ENCODE data around the gene INTU. TPM values are rescaled to one million over a fixed set of nuclear protein-coding genes. Genes with fewer than 3 reads are reported as not detected.
A peak's percentile ranks its signal among the peaks of the same experiment; 100 is the strongest.
"Not testable (repeated sequence)": the region's sequence is repeated elsewhere in the genome, so short reads cannot be mapped to it uniquely, and the experiment has no call there.

The INTU gene
- polyA plus RNA-seq (2013, experiment 1 of 2; ENCODE audit: insufficient read length) = 11.2 TPM
- polyA plus RNA-seq (2013, experiment 2 of 2; ENCODE audit: insufficient read length) = 11.7 TPM

DNA sequence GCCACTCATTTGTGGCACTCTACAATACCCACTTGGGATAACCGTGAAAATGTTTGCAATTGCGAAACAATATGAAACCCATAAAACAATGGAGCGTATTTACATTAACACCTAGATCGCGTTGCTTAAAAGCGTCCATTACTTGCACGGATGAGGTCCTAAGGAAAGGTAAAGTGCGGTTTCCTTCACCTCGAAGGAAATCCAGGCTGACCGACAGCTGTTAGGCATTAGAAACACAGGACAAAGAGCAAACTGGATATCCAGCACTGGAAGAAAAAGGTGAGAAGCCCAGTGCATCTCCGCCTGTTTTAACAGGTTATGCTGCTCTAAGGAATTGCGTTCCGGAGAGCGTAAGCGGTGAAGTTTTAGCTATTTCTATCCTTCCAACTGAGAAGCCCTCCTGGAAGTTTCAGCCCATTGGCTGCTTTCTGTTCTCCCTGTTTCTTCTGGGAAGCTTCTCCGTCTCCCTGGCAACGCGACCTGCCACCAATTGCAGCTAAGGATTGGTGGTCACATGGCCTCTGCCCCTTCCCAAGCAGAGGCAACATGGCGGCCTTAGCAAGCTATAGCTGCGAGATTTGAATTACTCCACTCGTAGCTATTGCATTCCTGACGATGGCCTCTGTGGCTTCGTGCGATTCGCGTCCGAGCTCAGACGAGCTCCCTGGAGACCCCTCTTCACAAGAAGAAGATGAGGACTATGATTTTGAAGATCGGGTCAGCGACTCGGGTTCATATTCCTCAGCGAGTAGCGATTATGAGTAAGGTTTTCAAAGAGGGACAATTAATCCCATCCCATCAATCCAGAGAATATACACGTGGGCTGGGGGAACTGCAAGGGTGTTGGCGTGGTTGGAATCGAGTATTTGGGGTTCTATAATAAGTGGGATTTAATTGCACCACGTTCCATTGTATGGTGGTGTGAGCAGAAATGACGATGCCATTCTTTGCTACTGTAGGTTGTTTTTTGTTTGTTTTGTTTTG is at the start of gene INTU:
TSS of gene INTU (plus strand) at position 538 of the 984 bp plus-strand sequence. CDS start at position 616, 78 bp downstream.
- DNase-seq = peak; percentile 97

DNA sequence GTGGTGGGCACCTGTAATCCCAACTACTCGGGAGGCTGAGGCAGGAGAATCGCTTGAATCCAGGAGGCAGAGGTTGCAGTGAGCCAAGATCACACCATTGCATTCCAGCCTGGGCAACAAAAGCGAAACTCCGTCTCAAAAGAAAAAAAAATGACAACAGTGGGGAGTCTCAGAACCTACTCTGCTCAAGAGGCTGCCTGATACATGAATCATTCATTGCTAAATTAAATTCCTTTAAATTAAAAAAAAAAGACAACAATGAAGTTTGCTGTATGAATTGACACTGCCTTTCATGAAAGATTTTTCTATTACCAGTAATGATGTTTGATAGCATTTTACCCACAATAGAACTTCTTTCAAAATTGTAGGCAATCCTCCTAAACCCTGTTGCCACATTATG is 46.3 kb upstream of the INTU start:
- DNase-seq = peak; percentile 16

- peak; percentile 41 for DNase-seq
These were observed 45.7 kb upstream of the INTU start for GRCh38 chr4:127586922-127587571.

- not testable (repeated sequence) for DNase-seq
These were observed 43.6 kb upstream of the INTU start for GRCh38 chr4:127589153-127589552.

DNA sequence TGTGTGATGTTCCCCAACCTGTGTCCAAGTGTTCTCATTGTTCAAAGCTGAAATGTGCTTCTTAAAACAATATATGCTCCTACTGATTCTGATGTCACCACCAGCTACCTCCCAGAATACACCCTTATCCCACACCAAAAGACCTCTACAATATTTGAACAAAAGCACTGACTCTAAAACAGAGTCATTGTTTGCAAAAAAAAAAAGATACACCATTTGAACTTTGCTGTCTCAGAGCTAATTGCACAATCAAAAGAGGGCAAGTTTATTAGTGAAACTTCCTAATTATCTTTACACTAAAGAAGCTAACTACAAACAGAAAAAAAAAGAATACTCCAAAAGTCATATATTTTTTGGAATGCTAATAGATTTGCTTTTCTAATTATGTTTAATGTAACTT is 34.1 kb upstream of the INTU start:
- no peak for DNase-seq

DNA sequence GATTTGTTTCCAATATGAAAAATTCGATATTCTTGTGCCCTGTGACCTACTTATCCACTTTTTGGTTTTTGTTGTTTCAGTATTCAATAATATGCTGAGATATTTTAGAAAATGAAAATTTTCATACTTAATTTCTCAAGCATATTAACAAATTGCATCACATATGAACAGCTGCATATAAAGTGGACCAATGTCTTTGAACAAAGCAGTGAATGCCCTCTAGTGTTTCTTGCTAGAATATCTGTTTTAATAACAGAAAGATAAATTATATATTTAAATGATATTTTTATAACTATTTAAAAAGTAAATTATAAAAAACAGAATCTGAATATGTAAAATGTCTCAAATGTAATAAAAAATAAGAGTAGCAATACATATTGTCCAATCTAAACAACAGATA is 31.7 kb upstream of the INTU start:
- DNase-seq = no peak

- peak; percentile 27 for DNase-seq
These were observed 27.6 kb upstream of the INTU start for GRCh38 chr4:127604949-127605709.

GRCh38 chr4:127606823-127607222 is 25.9 kb upstream of the INTU start:
- no peak for DNase-seq

DNA sequence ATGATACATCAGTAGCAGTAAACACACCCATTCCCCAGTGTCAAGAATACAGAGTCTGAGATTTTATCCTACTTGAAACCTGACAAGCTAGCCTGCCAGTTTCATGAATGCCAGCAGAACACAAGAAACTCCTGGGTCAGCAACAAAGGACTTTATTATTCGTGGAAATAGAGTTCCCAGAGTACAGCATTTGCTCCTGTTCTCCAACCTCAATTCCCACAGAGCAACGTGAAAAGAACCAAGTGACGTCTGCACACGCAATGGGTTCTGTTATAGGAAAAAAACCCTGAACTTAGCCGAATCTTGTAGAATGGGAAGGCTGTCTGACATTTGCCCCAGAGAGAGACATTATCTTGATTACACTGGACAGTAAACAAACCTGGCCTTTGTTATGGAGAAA is 23.3 kb upstream of the INTU start:
- DNase-seq = no peak

DNA sequence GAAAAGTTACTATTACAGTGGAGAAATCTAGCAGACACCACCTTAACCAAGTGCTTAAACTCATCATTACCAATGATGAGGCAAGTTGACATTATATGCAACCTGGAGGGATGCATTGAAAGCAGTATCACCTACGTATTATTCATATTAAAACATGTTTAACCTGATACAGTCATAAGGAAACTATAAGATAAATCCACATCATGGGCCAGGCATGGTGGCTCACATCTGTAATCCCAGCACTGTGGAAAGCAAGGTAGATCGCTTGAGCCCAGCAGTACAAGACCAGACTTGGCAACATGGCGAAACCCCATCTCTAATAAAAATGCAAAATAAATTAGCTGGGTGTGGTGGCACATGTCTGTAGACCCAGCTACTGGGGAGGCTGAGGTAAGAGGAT is 22.3 kb upstream of the INTU start:
- no peak for DNase-seq

- no peak for DNase-seq
These were observed 15.9 kb upstream of the INTU start for GRCh38 chr4:127616898-127617297.

DNA sequence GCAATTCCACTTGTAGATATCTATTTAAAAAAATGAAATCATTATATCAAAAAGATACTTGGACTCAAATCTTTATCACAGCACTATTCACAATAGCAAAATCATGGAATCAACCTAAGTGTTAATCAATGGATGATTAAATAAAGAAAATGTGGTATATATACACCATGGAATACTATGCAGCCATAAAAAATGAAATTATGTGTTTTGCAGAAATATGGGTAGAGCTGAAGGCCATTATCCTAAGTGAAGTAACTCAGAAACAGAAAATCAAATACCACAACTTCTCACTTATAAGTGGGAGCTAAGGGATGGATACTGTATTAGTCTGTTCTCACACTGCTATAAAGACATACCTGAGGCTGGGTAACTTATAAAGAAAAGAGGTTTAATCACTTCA is 14.3 kb upstream of the INTU start:
- no peak for DNase-seq

DNA sequence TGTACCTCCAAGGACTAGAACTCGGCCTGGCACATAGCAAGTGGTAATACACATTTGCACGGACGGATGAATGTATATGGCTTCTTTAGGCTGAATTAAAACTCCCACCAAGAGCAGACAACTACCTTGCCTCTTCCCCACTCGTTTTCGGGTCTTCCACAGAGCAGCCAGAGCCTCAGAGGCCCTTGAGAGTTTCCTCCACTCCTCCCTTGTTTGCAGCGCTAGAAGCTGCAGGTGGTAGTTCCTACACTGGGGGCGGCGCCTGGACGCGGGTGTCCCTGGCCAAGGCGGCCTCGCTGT is 10.2 kb upstream of the INTU start:
- DNase-seq = no peak

GRCh38 chr4:127622921-127623796 is 9.6 kb upstream of the INTU start:
- peak; percentile 48 for DNase-seq

GRCh38 chr4:127623797-127624083 is 9.0 kb upstream of the INTU start:
- DNase-seq = peak; percentile 26

DNA sequence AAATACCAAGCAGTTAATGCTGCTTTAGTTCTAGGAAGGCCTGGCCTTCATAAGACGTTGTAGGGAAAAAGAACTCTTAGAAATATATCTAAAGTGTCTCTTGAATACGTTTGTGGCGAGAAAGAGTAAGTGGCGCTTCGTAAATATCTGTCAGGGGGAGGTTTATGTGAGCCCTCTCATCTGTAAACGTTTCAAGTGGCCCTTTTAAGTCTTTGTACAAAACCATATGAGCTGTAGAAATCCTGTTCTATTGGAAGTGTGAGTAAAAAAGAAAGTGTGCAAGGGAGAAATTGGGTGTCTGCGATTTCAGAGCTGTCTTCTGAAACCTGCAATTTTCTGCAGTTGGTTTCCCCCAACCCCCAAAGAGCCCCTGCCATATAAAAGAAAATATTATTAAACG is 8.6 kb upstream of the INTU start:
- DNase-seq = no peak

DNA sequence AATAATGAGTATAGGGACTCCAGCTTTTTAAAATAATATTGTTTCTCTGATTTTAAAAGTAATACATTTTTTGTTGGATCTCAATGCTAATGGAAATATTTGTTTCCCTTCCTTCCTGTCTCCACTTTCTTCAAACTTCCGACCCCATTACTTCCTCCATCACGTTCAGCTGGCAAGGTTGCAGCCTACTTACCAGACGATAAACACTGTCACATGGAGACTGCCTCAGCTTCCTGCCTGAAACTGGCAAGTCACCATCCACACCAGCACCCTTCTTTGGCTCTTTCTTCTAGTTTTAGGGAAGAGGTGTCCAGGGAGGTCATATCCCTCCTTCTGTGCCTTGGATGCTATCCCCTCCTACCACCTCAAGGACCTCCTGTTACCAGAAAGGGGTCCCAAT is 3.4 kb upstream of the INTU start:
- no peak for DNase-seq

DNA sequence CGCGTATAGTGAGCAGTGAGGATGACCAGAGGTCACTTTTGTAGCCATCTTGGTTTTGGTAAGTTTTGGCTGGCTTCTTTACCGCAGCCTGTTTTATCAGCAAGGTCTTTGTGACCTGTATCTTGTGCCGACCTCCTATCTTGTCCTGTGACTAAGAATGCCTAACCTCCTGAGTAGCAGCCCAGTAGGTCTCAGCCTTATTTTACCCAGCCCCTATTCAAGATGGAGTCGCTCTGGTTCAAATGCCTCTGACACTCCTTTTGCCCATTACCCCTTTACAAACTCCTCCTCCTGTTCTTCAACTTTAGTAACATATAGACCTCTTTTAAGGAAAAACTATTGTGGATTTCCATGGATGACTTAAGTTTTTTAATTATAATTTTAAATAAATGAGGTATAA is 2.6 kb upstream of the INTU start:
- no peak for DNase-seq

- DNase-seq = peak; percentile 36
These were observed 1.3 kb upstream of the INTU start for GRCh38 chr4:127631420-127631819.

DNA sequence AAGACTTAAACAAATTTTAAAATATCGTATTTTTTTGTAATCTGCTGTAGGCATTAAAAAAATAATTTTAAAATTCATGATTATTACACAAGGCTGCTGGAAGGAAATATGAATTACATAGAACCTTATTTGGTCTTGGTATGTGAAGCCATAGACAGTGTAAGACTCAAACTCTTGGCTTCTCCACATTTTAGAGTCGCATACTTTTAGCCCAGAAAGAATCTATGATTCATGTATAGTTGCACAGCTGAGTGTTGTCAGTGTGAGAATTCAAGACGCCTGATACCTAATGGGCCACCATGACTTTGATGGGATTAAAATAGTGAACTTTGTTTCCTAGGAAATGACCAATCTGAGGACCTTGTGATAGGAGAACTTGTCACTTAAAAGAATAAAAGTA is 1.4 kb downstream of the INTU start:
- peak; percentile 91 for DNase-seq

- DNase-seq = no peak
These were observed 8.8 kb downstream of the INTU start for GRCh38 chr4:127641524-127641923.

DNA sequence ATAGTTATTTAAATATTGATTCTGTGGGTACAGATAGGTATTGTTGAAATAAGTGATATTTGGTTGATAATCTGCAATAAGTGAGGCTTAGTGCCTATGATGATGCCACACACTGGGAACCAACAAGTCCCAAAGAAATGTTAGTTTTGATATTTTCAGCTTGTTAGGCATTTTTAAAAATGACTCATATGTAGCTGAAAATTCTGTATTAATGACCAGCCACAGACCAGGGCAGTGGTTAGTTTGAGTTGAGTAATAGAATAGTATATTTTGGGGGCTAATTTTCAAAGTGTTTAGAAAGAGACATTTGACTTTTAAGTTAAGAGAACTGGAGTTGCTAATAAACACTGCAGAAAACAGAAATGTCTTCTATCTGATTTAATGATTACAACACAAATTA is 9.4 kb downstream of the INTU start:
- no peak for DNase-seq
